IMR-90 (cell line): ENCODE results near the gene SLC38A11. TPM values are rescaled to one million over a fixed set of nuclear protein-coding genes. Genes with fewer than 3 reads are reported as not detected.
"Not testable (repeated sequence)": the region's sequence is repeated elsewhere in the genome, so short reads cannot be mapped to it uniquely, and the experiment has no call there.

Experiments used
- ATAC-seq: fragments of 200-7000 bp; cut with Tn5 transposase; 2 replicates; pipeline ENCODE4 v1.9.1; 2020; ENCODE audit warnings: low read depth, mild to moderate bottlenecking, moderate library complexity
- BruUV-seq: library from RNA; stranded (reverse); fragments of 400-500 nt; replicated peaks from 2 replicates; lab custom pipeline; 2021; lab: Mats Ljungman, UMichigan
- CTCF ChIA-PET: fragments of 300-600 bp; formaldehyde crosslinking; extraction: SDS; loops from one replicate; lab custom pipeline; 2021; ENCODE audit warnings: antibody characterized with exemption; lab: Yijun Ruan, JAX
- POLR2A ChIA-PET: fragments of 300-600 bp; sonication (Branson Sonifier 250); formaldehyde crosslinking; loops from one replicate; lab custom pipeline; 2022; ENCODE audit warnings: antibody characterized with exemption; ENCODE audit not compliant: unreplicated experiment; lab: Charles Lee
- DNase-seq: peaks from one replicate; pipeline ENCODE4 v3.0.0; 2013
- H2AFZ ChIP-seq: replicated peaks from 2 replicates; pipeline ENCODE3; 2013; ENCODE audit warnings: low read length, mild to moderate bottlenecking; ENCODE audit not compliant: poor library complexity
- H2AK5ac ChIP-seq: 2 replicates; pipeline ENCODE4 v1.6.1; 2013; ENCODE audit warnings: low read depth, low read length, inconsistent platforms
- H2AK9ac ChIP-seq: replicated peaks from 2 replicates; pipeline ENCODE3; 2013; ENCODE audit warnings: mild to moderate bottlenecking, low read depth, low read length, moderate library complexity; ENCODE audit not compliant: poor library complexity
- H2BK120ac ChIP-seq: 2 replicates; pipeline ENCODE4 v1.6.1; 2013; ENCODE audit warnings: low read depth, low read length, inconsistent platforms
- H2BK15ac ChIP-seq: 3 replicates; pipeline ENCODE4 v1.6.1; 2013; ENCODE audit warnings: low read depth, low read length, inconsistent platforms
- H2BK20ac ChIP-seq: 2 replicates; pipeline ENCODE4 v1.6.1; 2013; ENCODE audit warnings: low read depth, mild to moderate bottlenecking, inconsistent platforms, low read length, moderate library complexity
- H2BK5ac ChIP-seq: 2 replicates; pipeline ENCODE4 v1.6.1; 2013; ENCODE audit warnings: mild to moderate bottlenecking, low read depth, low read length, inconsistent platforms; ENCODE audit not compliant: poor library complexity, severe bottlenecking
- H3K14ac ChIP-seq: replicated peaks from 2 replicates; pipeline ENCODE4 v1.6.1; 2013; ENCODE audit warnings: low read depth, low read length, inconsistent platforms
- H3K18ac ChIP-seq: 2 replicates; pipeline ENCODE4 v1.6.1; 2013; ENCODE audit warnings: low read depth, low read length, control low read depth
- H3K23ac ChIP-seq: 2 replicates; pipeline ENCODE4 v1.6.1; 2013; ENCODE audit warnings: low read depth, low read length, inconsistent platforms
- H3K27ac ChIP-seq: 2 replicates; pipeline ENCODE4 v1.5.1; 2013; ENCODE audit warnings: mild to moderate bottlenecking, control low read depth, low read length; ENCODE audit not compliant: insufficient read depth
- H3K27me3 ChIP-seq: 2 replicates; pipeline ENCODE4 v1.6.1; 2013; ENCODE audit warnings: low read length; ENCODE audit not compliant: control insufficient read depth, insufficient read depth
- H3K36me3 ChIP-seq: 2 replicates; pipeline ENCODE4 v1.6.1; 2013; ENCODE audit warnings: low read length, mixed read lengths; ENCODE audit not compliant: control insufficient read depth, insufficient read depth
- H3K4ac ChIP-seq: 2 replicates; pipeline ENCODE4 v1.6.1; 2013; ENCODE audit warnings: low read depth, low read length, inconsistent platforms
- H3K4me1 ChIP-seq: 2 replicates; pipeline ENCODE4 v1.6.1; 2013; ENCODE audit warnings: low read length, mixed read lengths; ENCODE audit not compliant: control insufficient read depth, insufficient read depth
- H3K4me2 ChIP-seq: 2 replicates; pipeline ENCODE4 v1.6.1; 2013; ENCODE audit warnings: low read depth, mild to moderate bottlenecking, control low read depth, low read length, moderate library complexity
- H3K4me3 ChIP-seq: 2 replicates; pipeline ENCODE4 v1.5.1; 2013; ENCODE audit warnings: low read depth, mild to moderate bottlenecking, control low read depth, low read length, moderate library complexity; ENCODE audit not compliant: insufficient read depth
- H3K56ac ChIP-seq: 2 replicates; pipeline ENCODE4 v1.6.1; 2013; ENCODE audit warnings: low read length, inconsistent platforms; ENCODE audit not compliant: insufficient read depth; ENCODE audit errors: extremely low read depth
- H3K79me1 ChIP-seq, 2 experiments: 2 replicates each; pipeline ENCODE4 v1.6.1; 2013; ENCODE audit warnings: low read length in 2 of 2, inconsistent platforms in 1 of 2, low read depth in 1 of 2
- H3K9ac ChIP-seq: 2 replicates; pipeline ENCODE4 v1.6.1; 2013; ENCODE audit warnings: low read depth, low read length, control low read depth
- H3K9me1 ChIP-seq: 2 replicates; pipeline ENCODE4 v1.6.1; 2013; ENCODE audit warnings: low read length, inconsistent platforms; ENCODE audit not compliant: insufficient read depth
- H3K9me3 ChIP-seq: 2 replicates; pipeline ENCODE4 v1.6.1; 2013; ENCODE audit warnings: low read length; ENCODE audit not compliant: control insufficient read depth, insufficient read depth
- H4K20me1 ChIP-seq: 2 replicates; pipeline ENCODE4 v1.6.1; 2013; ENCODE audit warnings: low read length, inconsistent platforms; ENCODE audit not compliant: insufficient read depth
- H4K5ac ChIP-seq: 2 replicates; pipeline ENCODE4 v1.6.1; 2013; ENCODE audit warnings: mild to moderate bottlenecking, low read depth, low read length, control low read depth
- H4K8ac ChIP-seq, 2 experiments: 2 replicates each; pipeline ENCODE4 v1.6.1; 2013; ENCODE audit warnings: low read depth in 2 of 2, low read length in 2 of 2, control low read depth in 1 of 2, inconsistent platforms in 1 of 2
- H4K91ac ChIP-seq: 2 replicates; pipeline ENCODE4 v1.6.1; 2013; ENCODE audit warnings: low read depth, low read length, inconsistent platforms; ENCODE audit not compliant: insufficient read depth
- CEBPB ChIP-seq: IDR thresholded peaks from 2 replicates; pipeline ENCODE4 v1.6.1; 2012; ENCODE audit warnings: low read depth, low read length, improper control_type of control experiment
- CHD1 ChIP-seq: IDR thresholded peaks from 2 replicates; pipeline ENCODE4 v1.6.1; 2012; ENCODE audit warnings: low read depth, low read length, improper control_type of control experiment
- FOS ChIP-seq: fragments of 150-350 bp; IDR thresholded peaks from 2 replicates; pipeline ENCODE4 v1.6.1; 2016; ENCODE audit warnings: low read depth, low read length
- MAZ ChIP-seq: IDR thresholded peaks from 2 replicates; pipeline ENCODE4 v1.6.1; 2012; ENCODE audit warnings: low read depth, mild to moderate bottlenecking, low read length, improper control_type of control experiment, moderate library complexity, borderline replicate concordance
- MXI1 ChIP-seq: IDR thresholded peaks from 2 replicates; pipeline ENCODE4 v1.6.1; 2012; ENCODE audit warnings: low read depth, mild to moderate bottlenecking, low read length, moderate library complexity, borderline replicate concordance
- RAD21 ChIP-seq: IDR thresholded peaks from 2 replicates; pipeline ENCODE4 v1.6.1; 2012; ENCODE audit warnings: low read length, improper control_type of control experiment
- SMC3 ChIP-seq: fragments of 150-350 bp; IDR thresholded peaks from 2 replicates; pipeline ENCODE4 v1.6.1; 2016; ENCODE audit warnings: low read depth, mild to moderate bottlenecking, antibody characterized with exemption, low read length, moderate library complexity
- USF2 ChIP-seq: fragments of 150-350 bp; IDR thresholded peaks from 2 replicates; pipeline ENCODE4 v1.6.1; 2017; ENCODE audit warnings: mild to moderate bottlenecking, antibody characterized with exemption, low read length, low read depth
- WGBS, 2 experiments: methylation state at CpG; one replicate each; pipeline versions ENCODE4 v1.1.5 to v1.1.7; 2013; ENCODE audit warnings: missing lambda C conversion rate in 2 of 2; ENCODE audit not compliant: insufficient read length in 1 of 2; ENCODE audit errors: extremely low coverage in 2 of 2; 5-methylcytosine and 5-hydroxymethylcytosine counted together
- dilution Hi-C: fragments of 300-500 bp; cut with HindIII; formaldehyde crosslinking; loops from one replicate; pipeline ENCODE4 v1.14.3; 2018; ENCODE audit warnings: low sequenced_read_pairs; ENCODE audit not compliant: unreplicated experiment
- in situ Hi-C: fragments of 300-500 bp; cut with MboI; formaldehyde crosslinking; loops from 3 replicates; pipeline ENCODE4 v1.14.3; 2019; ENCODE audit warnings: low sequenced_read_pairs, inconsistent platforms, mixed read lengths
- intact Hi-C: fragments of 100-400 bp; cut with micrococcal nuclease; formaldehyde crosslinking; loops from 2 replicates; pipeline ENCODE4 v1.10.0; 2022
- polyA plus RNA-seq, 3 experiments: library from polyadenylated mRNA; depleted of rRNA; stranded (reverse); fragments of >200 nt; gene quantifications; 2 replicates each; pipeline ENCODE4 v1.2.3, GENCODE V29; 2012; ENCODE audit warnings: low replicate concordance in 1 of 3
- total RNA-seq: library from RNA; depleted of rRNA; stranded (reverse); fragments of >200 nt; gene quantifications from 2 replicates; pipeline ENCODE4 v1.2.3, GENCODE V29; 2012

SLC38A11 gene
- total and polyA plus RNA-seq, 2 of the 4 experiments (the other 2 are of a cell fraction): 0.18 to 0.21 TPM

GRCh38 chr2:164860694-164861042, 94.7 kb downstream of the SLC38A11 start:
- ChIA-PET CTCF (interaction anchor here (1.0 kb wide), 1 partner anchor 18 kb away, joined by 3 read pairs; no protein-coding TSS in a partner anchor), POLR2A (no interaction called here)
- Histone ChIP-seq H3K4me3 (no peak overlapping the region), H4K91ac (no peak overlapping the region), H2AK9ac (no peak overlapping the region), H3K27ac (no peak overlapping the region), H4K8ac (no peak overlapping the region), H2BK20ac (no peak overlapping the region), H2AFZ (no peak overlapping the region), H3K27me3 (no peaks in the 10 kb centered on the region; the same call in 1 of the 2 replicates), H4K20me1 (no peaks in the 10 kb centered on the region), H3K4me1 (no peaks in the 10 kb centered on the region), H3K9me1 (no peaks in the 10 kb centered on the region), H3K36me3 (no peaks in the 10 kb centered on the region), H3K18ac (no peak overlapping the region), H2BK120ac (no peak overlapping the region), H3K14ac (no peak overlapping the region), H3K23ac (no peak overlapping the region), H4K5ac (no peak overlapping the region), H2BK15ac (no peak overlapping the region), H3K56ac (no peak overlapping the region), H3K9me3 (no peaks in the 10 kb centered on the region), H3K9ac (no peak overlapping the region), H3K4me2 (no peak overlapping the region), H2AK5ac (no peak overlapping the region), H3K4ac (no peak overlapping the region), H2BK5ac (no peak overlapping the region), H3K79me1 (no peaks in the 10 kb centered on the region)
- in situ Hi-C loops: no loop called here
- TF ChIP-seq MXI1 (no peak), MAZ (no peak), FOS (no peak), SMC3 (no peak), CHD1 (no peak), CEBPB (no peak), USF2 (no peak), RAD21 (no peak)
- intact Hi-C loops: no loop called here
- ATAC-seq (no peak), DNase-seq (no peak)
- dilution Hi-C loops: no loop called here
- BruUV-seq: no TSS peak

GRCh38 chr2:164859906-164860693, 95.2 kb downstream of the SLC38A11 start:
- H3K23ac ChIP-seq, H4K8ac ChIP-seq, H3K36me3 ChIP-seq, H3K56ac ChIP-seq, H2BK5ac ChIP-seq, H3K4ac ChIP-seq, dilution Hi-C loops, intact Hi-C loops, H2BK15ac ChIP-seq, H2AFZ ChIP-seq, H3K4me3 ChIP-seq, H2AK5ac ChIP-seq, H3K9me1 ChIP-seq, BruUV-seq, H4K20me1 ChIP-seq, H3K18ac ChIP-seq, H3K4me1 ChIP-seq, H4K91ac ChIP-seq, H2BK120ac ChIP-seq, H2AK9ac ChIP-seq, POLR2A ChIA-PET, H4K5ac ChIP-seq, in situ Hi-C loops, DNase-seq, H3K4me2 ChIP-seq, H3K79me1 ChIP-seq, H3K27ac ChIP-seq, H3K27me3 ChIP-seq, H3K9me3 ChIP-seq, H3K14ac ChIP-seq, H3K9ac ChIP-seq, H2BK20ac ChIP-seq, ATAC-seq: not testable (repeated sequence)
- CTCF ChIA-PET: interaction anchor here (1.5 kb wide), 1 partner anchor 18 kb away, joined by 7 read pairs; the partner anchor contains the start of gene COBLL1
- WGBS, 2 experiments: no CpG with 5 or more reads among the region's 4 CpGs
